ENCODE results near the gene IL1RL2. TPM values are rescaled to one million over a fixed set of nuclear protein-coding genes. Genes with fewer than 3 reads are reported as not detected.

The IL1RL2 gene
- polyA plus RNA-seq, 3 donors = 1.1 to 2.0 (median 1.4) TPM

DNA sequence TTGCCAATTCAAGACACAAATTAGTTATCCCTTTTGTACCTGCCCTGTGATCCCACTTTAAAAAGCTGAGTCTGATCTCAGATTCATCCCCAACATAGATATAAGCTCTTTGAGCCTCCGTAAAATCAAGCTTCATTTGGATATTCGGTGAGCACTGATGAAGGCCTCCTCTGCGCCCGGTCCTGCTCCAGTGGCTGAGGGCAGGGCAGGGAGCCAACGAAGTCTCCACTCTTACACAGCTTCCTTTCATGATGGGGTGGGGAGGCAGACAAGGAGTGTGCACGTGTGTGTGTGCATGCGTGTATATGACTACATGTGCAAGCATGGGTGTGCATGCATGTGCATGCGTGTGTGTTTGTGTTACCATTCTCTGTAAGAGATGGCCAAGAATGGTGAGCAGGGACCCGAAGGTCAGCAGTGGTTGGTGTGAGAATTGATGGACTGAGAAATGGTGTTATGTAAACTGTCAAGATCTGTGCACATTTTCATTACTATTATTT is 43.6 kb downstream of the IL1RL2 start:
- no peak for DNase-seq (ENCODE audit: extremely low read depth in 1 of 11, low read depth in 9 of 11, low spot score in 4 of 11)

DNA sequence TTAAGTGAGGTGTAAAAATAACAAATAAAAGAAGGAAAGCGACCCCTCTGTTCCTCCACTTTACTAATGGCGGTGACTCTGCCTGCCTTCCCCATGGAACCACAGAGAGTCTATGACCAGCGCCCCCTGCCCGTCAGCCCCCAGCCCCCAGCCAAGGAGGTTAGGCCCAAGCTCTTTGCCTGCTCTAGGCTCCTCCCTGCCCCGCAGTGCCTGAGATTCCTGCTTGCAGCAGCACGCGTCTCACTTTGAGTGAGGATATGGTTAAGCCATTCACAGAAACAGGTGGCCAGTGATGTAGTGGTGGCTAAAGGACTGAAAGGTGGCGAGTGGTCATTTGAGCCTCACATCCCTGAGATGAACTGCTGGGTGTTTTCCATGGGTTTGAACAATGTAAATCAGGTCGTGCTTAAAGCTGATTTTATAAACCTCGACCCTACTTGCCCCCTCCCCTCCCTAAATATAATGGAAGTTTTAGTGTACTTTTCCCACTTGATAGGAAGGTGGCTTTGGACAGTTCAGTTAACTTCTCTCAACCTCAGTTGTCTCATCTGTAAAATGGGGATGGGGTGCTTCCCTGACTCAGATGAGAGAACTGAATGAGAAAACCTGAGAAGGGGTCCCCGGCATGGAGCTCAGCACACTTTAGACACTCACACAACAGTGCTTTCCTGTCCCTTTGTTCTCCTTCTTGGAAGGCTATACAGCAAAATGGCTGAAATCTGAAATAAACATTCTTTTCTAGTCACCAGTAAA is 46.5 kb downstream of the IL1RL2 start:
- no peak for DNase-seq (ENCODE audit: extremely low read depth in 1 of 11, low read depth in 9 of 11, low spot score in 4 of 11)

DNA sequence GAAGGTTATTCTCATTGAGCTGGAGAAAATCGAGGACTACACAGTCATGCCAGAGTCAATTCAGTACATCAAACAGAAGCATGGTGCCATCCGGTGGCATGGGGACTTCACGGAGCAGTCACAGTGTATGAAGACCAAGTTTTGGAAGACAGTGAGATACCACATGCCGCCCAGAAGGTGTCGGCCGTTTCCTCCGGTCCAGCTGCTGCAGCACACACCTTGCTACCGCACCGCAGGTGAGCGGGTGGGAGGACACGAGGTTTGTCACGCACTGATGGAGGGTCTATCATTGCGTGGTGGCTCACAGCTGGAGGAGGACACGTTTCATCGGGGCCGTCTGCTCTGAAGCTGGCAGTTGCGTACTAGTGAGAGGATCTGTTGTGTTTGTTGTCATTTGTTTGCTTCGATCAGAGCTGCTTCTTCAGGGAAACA is 48.2 kb downstream of the IL1RL2 start:
- no peak for DNase-seq (ENCODE audit: extremely low read depth in 1 of 11, low read depth in 9 of 11, low spot score in 4 of 11)

DNA sequence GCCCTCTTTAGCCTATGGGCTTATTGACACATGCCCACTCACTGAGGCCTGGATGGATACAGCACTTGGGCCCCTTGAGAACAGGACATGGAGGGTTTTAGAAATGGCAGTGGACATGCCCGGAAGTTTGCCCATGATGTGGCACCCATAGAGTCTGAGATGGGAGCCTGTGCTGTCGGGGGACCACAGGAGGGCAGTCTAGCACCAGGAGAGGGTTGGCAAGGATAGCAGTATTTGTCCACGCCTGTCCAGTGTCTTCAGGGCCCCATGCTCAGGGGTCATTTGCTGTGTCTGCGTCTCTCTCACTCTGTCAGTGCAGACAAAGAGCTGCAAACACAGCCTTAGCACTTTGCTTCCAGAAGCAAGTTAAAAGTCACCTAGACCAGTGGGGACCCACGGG is 48.7 kb downstream of the IL1RL2 start:
- no peak for DNase-seq (ENCODE audit: extremely low read depth in 1 of 11, low read depth in 9 of 11, low spot score in 4 of 11)

GRCh38 chr2:102236132-102236531 is 49.3 kb downstream of the IL1RL2 start:
- no peak for DNase-seq (ENCODE audit: extremely low read depth in 1 of 11, low read depth in 9 of 11, low spot score in 4 of 11)

GRCh38 chr2:102237176-102237575 is 50.4 kb downstream of the IL1RL2 start:
- no peak for DNase-seq (ENCODE audit: extremely low read depth in 1 of 11, low read depth in 9 of 11, low spot score in 4 of 11)

- DNase-seq (ENCODE audit: extremely low read depth in 1 of 11, low read depth in 9 of 11, low spot score in 4 of 11) = no peak
These were observed 51.4 kb downstream of the IL1RL2 start for GRCh38 chr2:102238039-102238756.

DNA sequence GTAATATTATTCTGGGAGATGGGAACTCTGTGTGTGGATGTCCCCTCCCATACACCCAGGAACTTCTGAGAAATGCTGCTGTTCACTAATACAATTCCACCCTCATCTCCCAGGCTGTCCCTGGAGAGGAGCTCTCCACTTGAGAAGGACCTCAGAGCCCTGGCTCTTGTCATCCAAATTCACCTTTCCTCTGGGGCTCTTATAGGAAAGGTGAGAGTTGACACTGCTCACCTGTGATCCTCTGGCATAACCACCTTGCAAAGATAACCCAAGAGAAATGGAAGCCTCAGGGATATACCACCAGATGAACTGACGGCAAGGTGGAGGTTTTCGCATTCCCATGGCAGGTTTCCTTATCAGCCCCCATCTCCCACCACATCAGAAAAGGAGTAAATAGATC is 52.0 kb downstream of the IL1RL2 start:
- no peak for DNase-seq (ENCODE audit: extremely low read depth in 1 of 11, low read depth in 9 of 11, low spot score in 4 of 11)

- no peak for DNase-seq (ENCODE audit: extremely low read depth in 1 of 11, low read depth in 9 of 11, low spot score in 4 of 11)
These were observed 52.5 kb downstream of the IL1RL2 start for GRCh38 chr2:102239344-102239743.

- peak; percentile 67 to 90 (median 82) for DNase-seq (ENCODE audit: extremely low read depth in 1 of 11, low read depth in 9 of 11, low spot score in 4 of 11)
These were observed 54.0 kb downstream of the IL1RL2 start for GRCh38 chr2:102240640-102241370.

DNA sequence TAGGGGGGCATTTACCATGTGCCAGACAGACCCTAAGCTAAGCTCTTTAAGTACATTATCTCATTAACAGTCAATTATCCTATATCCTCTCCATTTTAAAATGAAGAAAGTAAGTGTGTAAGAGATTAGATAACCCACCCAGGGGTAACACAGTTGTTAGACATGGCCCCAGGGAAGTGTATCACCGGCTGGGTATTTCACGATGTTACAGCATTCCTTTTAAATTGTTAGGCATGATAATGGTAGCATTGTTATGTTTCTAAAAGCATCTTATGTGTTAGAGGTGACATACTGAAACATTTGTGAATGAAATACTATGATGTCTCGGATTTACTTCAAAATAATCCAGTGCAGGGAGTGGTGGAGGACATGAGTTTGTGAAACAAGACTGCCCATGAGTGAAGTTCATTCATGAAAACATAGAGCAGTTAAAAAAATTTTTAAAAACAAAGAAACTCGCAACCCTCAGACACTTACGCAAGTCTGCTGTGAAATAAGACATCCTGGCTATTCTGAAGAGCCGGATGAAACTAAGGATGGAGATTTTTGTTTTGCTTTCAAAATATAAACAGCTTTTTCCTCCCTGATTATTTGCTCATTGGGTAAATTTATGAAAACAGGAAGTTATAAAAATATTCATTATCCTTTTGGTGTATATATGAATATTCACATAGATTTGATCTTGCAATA is 54.9 kb downstream of the IL1RL2 start:
- no peak for DNase-seq (ENCODE audit: extremely low read depth in 1 of 11, low read depth in 9 of 11, low spot score in 4 of 11)

GRCh38 chr2:102245266-102246151 is 58.7 kb downstream of the IL1RL2 start:
- no peak for DNase-seq (ENCODE audit: extremely low read depth in 1 of 11, low read depth in 9 of 11, low spot score in 4 of 11)

DNA sequence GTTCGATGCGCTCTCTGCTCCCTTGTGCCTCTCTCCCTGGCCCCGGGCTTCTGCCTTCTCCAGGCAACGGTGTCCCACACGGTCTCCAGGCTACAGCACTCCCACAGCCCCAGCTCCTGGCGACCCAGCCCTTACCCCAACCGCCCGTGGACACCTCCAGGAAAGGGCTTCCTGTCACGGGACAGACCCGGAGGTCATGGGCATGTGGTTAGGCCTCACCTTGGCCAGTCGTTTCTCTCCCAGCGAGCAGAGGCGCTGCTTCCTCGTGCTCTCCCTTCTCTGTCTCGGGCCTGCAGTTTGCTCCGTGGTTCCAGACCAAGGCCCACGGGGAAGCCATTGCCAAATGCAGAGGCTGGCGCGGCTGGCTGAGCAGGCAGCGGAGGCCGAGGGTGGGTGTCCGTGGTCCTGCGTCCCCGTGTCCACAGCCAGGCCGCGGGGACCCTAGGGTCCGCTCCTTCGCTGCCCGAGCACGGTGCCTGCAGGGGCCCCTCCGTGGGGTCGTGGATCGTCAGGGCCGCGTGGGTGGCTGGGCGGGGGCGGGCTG is 63.5 kb downstream of the IL1RL2 start:
- DNase-seq (ENCODE audit: extremely low read depth in 1 of 11, low read depth in 9 of 11, low spot score in 4 of 11) = no peak

DNA sequence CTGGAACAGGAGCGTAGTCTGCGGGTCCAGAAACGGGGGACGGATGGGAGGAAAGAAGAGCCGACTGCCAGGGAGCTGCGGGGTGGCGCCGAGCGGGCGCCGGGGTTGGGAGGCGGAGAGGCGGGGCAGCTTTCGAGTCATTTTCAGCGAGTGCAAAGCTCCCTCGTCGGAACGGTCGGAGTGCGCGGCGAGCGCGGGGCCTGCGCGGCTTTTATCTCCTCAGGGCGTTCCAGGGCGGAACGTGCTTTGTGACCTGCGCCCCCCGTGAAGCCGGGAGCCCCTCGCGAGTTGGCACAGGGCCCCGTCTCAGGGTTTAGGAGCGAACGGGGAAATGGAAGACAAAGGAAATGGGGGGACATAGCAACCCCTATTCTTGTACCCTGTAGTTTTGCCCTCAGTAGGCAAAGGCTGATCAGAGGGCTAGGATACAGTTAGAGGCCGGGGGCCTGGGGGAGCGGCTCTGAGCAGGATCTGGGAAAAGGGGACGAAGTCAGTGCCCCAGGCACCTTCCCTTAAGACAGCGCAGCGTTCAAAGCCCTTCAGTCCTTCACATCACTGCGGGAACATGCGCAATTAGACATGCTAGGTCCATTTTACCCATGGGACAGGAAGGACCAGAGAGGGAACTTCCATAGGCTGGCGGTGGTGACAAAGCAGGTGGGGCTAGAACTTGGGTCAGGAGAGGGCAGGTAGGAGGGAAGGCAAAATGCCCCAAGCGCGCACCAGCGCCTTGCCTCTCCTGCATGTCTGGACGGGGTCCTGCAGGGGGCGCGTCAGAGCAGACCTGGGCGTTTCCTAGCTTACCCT is 64.4 kb downstream of the IL1RL2 start:
- DNase-seq (ENCODE audit: extremely low read depth in 1 of 11, low read depth in 9 of 11, low spot score in 4 of 11) = peak in 5 of 11 donors; percentile 17 to 32 (median 26)

DNA sequence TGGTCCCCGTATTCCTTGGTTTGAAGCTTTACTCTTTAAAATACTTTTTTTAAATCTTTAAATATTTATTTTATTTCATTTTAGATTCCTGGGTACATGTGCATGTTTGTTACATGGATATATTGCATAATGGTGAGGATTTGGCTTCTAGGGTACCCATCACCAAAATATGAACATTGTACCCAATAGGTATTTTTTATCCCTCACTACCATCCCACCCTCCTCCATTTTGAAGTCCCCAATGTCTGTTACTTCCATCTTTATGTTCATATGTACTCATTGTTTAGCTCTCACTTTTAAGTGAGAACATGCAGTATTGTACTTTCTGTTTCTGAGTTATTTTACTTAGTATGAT is 65.0 kb downstream of the IL1RL2 start:
- no peak for DNase-seq (ENCODE audit: extremely low read depth in 1 of 11, low read depth in 9 of 11, low spot score in 4 of 11)

DNA sequence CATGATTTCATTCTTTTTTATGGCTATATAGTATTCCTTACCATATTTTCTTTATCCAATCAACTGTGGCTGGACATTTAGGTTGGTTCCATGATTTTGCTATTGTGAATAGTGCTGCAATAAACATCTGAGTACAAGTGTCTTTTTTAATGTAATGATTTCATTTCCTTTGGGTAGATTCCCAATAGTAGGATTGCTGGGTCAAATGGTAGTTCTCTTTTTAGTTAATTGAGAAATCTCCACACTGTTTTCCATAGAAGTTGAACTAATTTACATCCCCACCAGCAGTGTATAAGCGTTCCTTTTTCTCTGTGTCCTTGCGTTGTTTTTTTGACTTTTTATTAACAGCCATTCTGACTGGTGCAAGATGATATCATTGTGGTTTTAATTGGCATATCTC is 65.4 kb downstream of the IL1RL2 start:
- no peak for DNase-seq (ENCODE audit: extremely low read depth in 1 of 11, low read depth in 9 of 11, low spot score in 4 of 11)

DNA sequence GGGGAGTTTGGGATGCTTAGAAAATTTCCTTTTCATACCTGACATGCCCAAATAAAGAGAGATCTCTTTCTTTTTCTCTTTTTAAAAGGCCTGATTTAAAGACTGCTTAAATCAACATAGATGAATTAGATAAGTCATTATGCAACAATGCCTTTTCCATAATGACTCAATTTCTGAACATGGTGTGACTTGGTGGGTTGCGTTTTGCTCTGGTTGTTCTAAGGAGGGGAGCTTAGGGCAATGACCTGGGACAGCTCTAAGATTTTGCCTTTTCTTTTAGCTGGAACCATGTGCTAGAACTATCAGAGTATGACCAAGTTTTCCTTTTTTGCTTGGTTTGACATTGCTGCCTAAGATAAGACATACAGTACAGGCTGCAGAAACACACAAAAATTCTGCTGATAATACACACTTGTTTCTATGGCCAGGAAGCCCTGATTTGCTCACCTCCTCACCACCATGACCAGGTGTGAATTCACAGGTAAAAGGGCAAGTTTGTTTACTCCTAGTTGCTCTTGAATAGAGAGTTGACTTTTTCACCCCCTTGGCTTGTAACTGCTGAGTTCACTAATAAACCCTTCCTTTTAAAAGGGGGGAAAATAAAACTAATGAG is 66.4 kb downstream of the IL1RL2 start:
- no peak for DNase-seq (ENCODE audit: extremely low read depth in 1 of 11, low read depth in 9 of 11, low spot score in 4 of 11)

Data from renal cortex interstitium (tissue), 11 donors.